Right lobe of liver (tissue), 4 donors: ENCODE results near the gene SLC8A2.

Source experiments
- POLR2A ChIP-seq: fragments of 450-650 bp; IDR thresholded peaks from one replicate; pipeline ENCODE4 v1.6.1; 2017; ENCODE audit warnings: antibody characterized with exemption, mild to moderate bottlenecking
- TF ChIP-seq, protein P1 (sequence below), 4 donors: fragments of 200-600 bp in 3 of 4; fragments of 450-650 bp in 1 of 4; IDR thresholded peaks; one replicate each; pipeline versions ENCODE4 v1.5.1 to v1.8.0; 2016 to 2022; ENCODE audit warnings: antibody characterized with exemption in 4 of 4, mild to moderate bottlenecking in 2 of 4
- donor health status: DM: no; HTN: no; CAD: no.
- donor health status: DM: no; HTN: no; CAD: no.
- donor health status: DM: no; HTN: yes; CAD: no.

GRCh38 chr19:47503826-47504150 is 32.1 kb upstream of the SLC8A2 start:
- TF ChIP-seq POLR2A: no peak
- TF ChIP-seq, protein P1, sequence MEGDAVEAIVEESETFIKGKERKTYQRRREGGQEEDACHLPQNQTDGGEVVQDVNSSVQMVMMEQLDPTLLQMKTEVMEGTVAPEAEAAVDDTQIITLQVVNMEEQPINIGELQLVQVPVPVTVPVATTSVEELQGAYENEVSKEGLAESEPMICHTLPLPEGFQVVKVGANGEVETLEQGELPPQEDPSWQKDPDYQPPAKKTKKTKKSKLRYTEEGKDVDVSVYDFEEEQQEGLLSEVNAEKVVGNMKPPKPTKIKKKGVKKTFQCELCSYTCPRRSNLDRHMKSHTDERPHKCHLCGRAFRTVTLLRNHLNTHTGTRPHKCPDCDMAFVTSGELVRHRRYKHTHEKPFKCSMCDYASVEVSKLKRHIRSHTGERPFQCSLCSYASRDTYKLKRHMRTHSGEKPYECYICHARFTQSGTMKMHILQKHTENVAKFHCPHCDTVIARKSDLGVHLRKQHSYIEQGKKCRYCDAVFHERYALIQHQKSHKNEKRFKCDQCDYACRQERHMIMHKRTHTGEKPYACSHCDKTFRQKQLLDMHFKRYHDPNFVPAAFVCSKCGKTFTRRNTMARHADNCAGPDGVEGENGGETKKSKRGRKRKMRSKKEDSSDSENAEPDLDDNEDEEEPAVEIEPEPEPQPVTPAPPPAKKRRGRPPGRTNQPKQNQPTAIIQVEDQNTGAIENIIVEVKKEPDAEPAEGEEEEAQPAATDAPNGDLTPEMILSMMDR (IDR thresholded peaks at IDR 0.05): no peak
